ENCODE results near the gene MTHFD1L. TPM values are rescaled to one million over a fixed set of nuclear protein-coding genes. Genes with fewer than 3 reads are reported as not detected.

Gene MTHFD1L
- total and polyA plus RNA-seq, 2 donors: 13.9 to 16.0 TPM

- Histone ChIP-seq H3K4me3 (ENCODE audit: low read length in 2 of 2) (no peak overlapping the region), H3K9me3 (ENCODE audit: control insufficient read depth in 2 of 2, insufficient read depth in 1 of 2, low read length in 1 of 2) (no peaks in the 10 kb centered on the region), H3K4me1 (ENCODE audit: control insufficient read depth in 2 of 2, insufficient read depth in 2 of 2, low read length in 2 of 2) (no peaks in the 10 kb centered on the region), H3K27ac (ENCODE audit: low read depth in 1 of 2, low read length in 1 of 2) (no peak overlapping the region), H3K36me3 (ENCODE audit: control insufficient read depth in 2 of 2, insufficient read depth in 2 of 2, low read length in 1 of 2) (peaks cover 0 to 10% of the 10 kb centered on the region in 2 donors), H3K27me3 (ENCODE audit: control insufficient read depth in 2 of 2, insufficient read depth in 1 of 2, low read length in 1 of 2) (no peaks in the 10 kb centered on the region)
- 98% methylated on average over 6 of the region's 6 CpGs for WGBS
- no peak for DNase-seq (ENCODE audit: low read depth in 6 of 9, low spot score in 9 of 9)
Measured at GRCh38 chr6:151051164-151051563, 185.7 kb downstream of the MTHFD1L start.

- no peaks in the 10 kb centered on the region for H3K9me3 ChIP-seq (ENCODE audit: control insufficient read depth in 2 of 2, insufficient read depth in 1 of 2, low read length in 1 of 2)
- no peaks in the 10 kb centered on the region for H3K27me3 ChIP-seq (ENCODE audit: control insufficient read depth in 2 of 2, insufficient read depth in 1 of 2, low read length in 1 of 2)
- H3K4me3 ChIP-seq (ENCODE audit: low read length in 2 of 2): no peak overlapping the region
- no peak overlapping the region for H3K27ac ChIP-seq (ENCODE audit: low read depth in 1 of 2, low read length in 1 of 2)
- 98% methylated on average over 12 of the region's 12 CpGs for WGBS
- H3K4me1 ChIP-seq (ENCODE audit: control insufficient read depth in 2 of 2, insufficient read depth in 2 of 2, low read length in 2 of 2): no peaks in the 10 kb centered on the region
- peaks cover 0 to 10% of the 10 kb centered on the region in 2 donors for H3K36me3 ChIP-seq (ENCODE audit: control insufficient read depth in 2 of 2, insufficient read depth in 2 of 2, low read length in 1 of 2)
- no peak for DNase-seq (ENCODE audit: low read depth in 6 of 9, low spot score in 9 of 9)
Measured at GRCh38 chr6:151052021-151052646, 186.6 kb downstream of the MTHFD1L start.

- no peaks in the 10 kb centered on the region for H3K4me1 ChIP-seq (ENCODE audit: control insufficient read depth in 2 of 2, insufficient read depth in 2 of 2, low read length in 2 of 2)
- no peaks in the 10 kb centered on the region for H3K9me3 ChIP-seq (ENCODE audit: control insufficient read depth in 2 of 2, insufficient read depth in 1 of 2, low read length in 1 of 2)
- no peak for DNase-seq (ENCODE audit: low read depth in 6 of 9, low spot score in 9 of 9)
- 93% methylated on average over 8 of the region's 8 CpGs for WGBS
- H3K27ac ChIP-seq (ENCODE audit: low read depth in 1 of 2, low read length in 1 of 2): no peak overlapping the region
- no peaks in the 10 kb centered on the region for H3K27me3 ChIP-seq (ENCODE audit: control insufficient read depth in 2 of 2, insufficient read depth in 1 of 2, low read length in 1 of 2)
- peaks cover 0 to 10% of the 10 kb centered on the region in 2 donors for H3K36me3 ChIP-seq (ENCODE audit: control insufficient read depth in 2 of 2, insufficient read depth in 2 of 2, low read length in 1 of 2)
- H3K4me3 ChIP-seq (ENCODE audit: low read length in 2 of 2): no peak overlapping the region
Measured at GRCh38 chr6:151054306-151054705, 188.8 kb downstream of the MTHFD1L start.

GRCh38 chr6:151056230-151056907, 190.9 kb downstream of the MTHFD1L start:
- H3K4me3 ChIP-seq (ENCODE audit: low read length in 2 of 2): no peak overlapping the region
- no peaks in the 10 kb centered on the region for H3K4me1 ChIP-seq (ENCODE audit: control insufficient read depth in 2 of 2, insufficient read depth in 2 of 2, low read length in 2 of 2)
- peaks cover 4 to 6% of the 10 kb centered on the region in 2 donors for H3K36me3 ChIP-seq (ENCODE audit: control insufficient read depth in 2 of 2, insufficient read depth in 2 of 2, low read length in 1 of 2)
- no peaks in the 10 kb centered on the region for H3K9me3 ChIP-seq (ENCODE audit: control insufficient read depth in 2 of 2, insufficient read depth in 1 of 2, low read length in 1 of 2)
- H3K27ac ChIP-seq (ENCODE audit: low read depth in 1 of 2, low read length in 1 of 2): no peak overlapping the region
- H3K27me3 ChIP-seq (ENCODE audit: control insufficient read depth in 2 of 2, insufficient read depth in 1 of 2, low read length in 1 of 2): no peaks in the 10 kb centered on the region
- no peak for DNase-seq (ENCODE audit: low read depth in 6 of 9, low spot score in 9 of 9)
- 99% methylated on average over 9 of the region's 9 CpGs for WGBS

- peaks cover 0 to 4% of the 10 kb centered on the region in 2 donors for H3K36me3 ChIP-seq (ENCODE audit: control insufficient read depth in 2 of 2, insufficient read depth in 2 of 2, low read length in 1 of 2)
- 98% methylated on average over 3 of the region's 3 CpGs for WGBS
- H3K4me1 ChIP-seq (ENCODE audit: control insufficient read depth in 2 of 2, insufficient read depth in 2 of 2, low read length in 2 of 2): no peaks in the 10 kb centered on the region
- no peak for DNase-seq (ENCODE audit: low read depth in 6 of 9, low spot score in 9 of 9)
- H3K27ac ChIP-seq (ENCODE audit: low read depth in 1 of 2, low read length in 1 of 2): no peak overlapping the region
- H3K27me3 ChIP-seq (ENCODE audit: control insufficient read depth in 2 of 2, insufficient read depth in 1 of 2, low read length in 1 of 2): no peaks in the 10 kb centered on the region
- H3K9me3 ChIP-seq (ENCODE audit: control insufficient read depth in 2 of 2, insufficient read depth in 1 of 2, low read length in 1 of 2): no peaks in the 10 kb centered on the region
- no peak overlapping the region for H3K4me3 ChIP-seq (ENCODE audit: low read length in 2 of 2)
Measured at GRCh38 chr6:151057061-151057460, 191.6 kb downstream of the MTHFD1L start.

- WGBS: 92% methylated on average over 9 of the region's 9 CpGs
- Histone ChIP-seq H3K4me1 (ENCODE audit: control insufficient read depth in 2 of 2, insufficient read depth in 2 of 2, low read length in 2 of 2) (no peaks in the 10 kb centered on the region), H3K4me3 (ENCODE audit: low read length in 2 of 2) (no peak overlapping the region), H3K36me3 (ENCODE audit: control insufficient read depth in 2 of 2, insufficient read depth in 2 of 2, low read length in 1 of 2) (peaks cover 0 to 4% of the 10 kb centered on the region in 2 donors), H3K9me3 (ENCODE audit: control insufficient read depth in 2 of 2, insufficient read depth in 1 of 2, low read length in 1 of 2) (no peaks in the 10 kb centered on the region), H3K27ac (ENCODE audit: low read depth in 1 of 2, low read length in 1 of 2) (no peak overlapping the region), H3K27me3 (ENCODE audit: control insufficient read depth in 2 of 2, insufficient read depth in 1 of 2, low read length in 1 of 2) (no peaks in the 10 kb centered on the region)
- DNase-seq (ENCODE audit: low read depth in 6 of 9, low spot score in 9 of 9): no peak
Measured at GRCh38 chr6:151058021-151058733, 192.7 kb downstream of the MTHFD1L start.

- 91% methylated on average over 12 of the region's 12 CpGs for WGBS
- DNase-seq (ENCODE audit: low read depth in 6 of 9, low spot score in 9 of 9): no peak
- Histone ChIP-seq H3K27ac (ENCODE audit: low read depth in 1 of 2, low read length in 1 of 2) (no peak overlapping the region), H3K36me3 (ENCODE audit: control insufficient read depth in 2 of 2, insufficient read depth in 2 of 2, low read length in 1 of 2) (peaks cover 0 to 4% of the 10 kb centered on the region in 2 donors), H3K9me3 (ENCODE audit: control insufficient read depth in 2 of 2, insufficient read depth in 1 of 2, low read length in 1 of 2) (no peaks in the 10 kb centered on the region), H3K4me3 (ENCODE audit: low read length in 2 of 2) (no peak overlapping the region), H3K27me3 (ENCODE audit: control insufficient read depth in 2 of 2, insufficient read depth in 1 of 2, low read length in 1 of 2) (no peaks in the 10 kb centered on the region), H3K4me1 (ENCODE audit: control insufficient read depth in 2 of 2, insufficient read depth in 2 of 2, low read length in 2 of 2) (no peaks in the 10 kb centered on the region)
Measured at GRCh38 chr6:151059612-151060095, 194.2 kb downstream of the MTHFD1L start.

GRCh38 chr6:151060096-151060765, 194.7 kb downstream of the MTHFD1L start:
- Histone ChIP-seq H3K4me3 (ENCODE audit: low read length in 2 of 2) (no peak overlapping the region), H3K4me1 (ENCODE audit: control insufficient read depth in 2 of 2, insufficient read depth in 2 of 2, low read length in 2 of 2) (no peaks in the 10 kb centered on the region), H3K36me3 (ENCODE audit: control insufficient read depth in 2 of 2, insufficient read depth in 2 of 2, low read length in 1 of 2) (peaks cover 0 to 4% of the 10 kb centered on the region in 2 donors), H3K27me3 (ENCODE audit: control insufficient read depth in 2 of 2, insufficient read depth in 1 of 2, low read length in 1 of 2) (no peaks in the 10 kb centered on the region), H3K9me3 (ENCODE audit: control insufficient read depth in 2 of 2, insufficient read depth in 1 of 2, low read length in 1 of 2) (no peaks in the 10 kb centered on the region), H3K27ac (ENCODE audit: low read depth in 1 of 2, low read length in 1 of 2) (no peak overlapping the region)
- DNase-seq (ENCODE audit: low read depth in 6 of 9, low spot score in 9 of 9): no peak
- 98% methylated on average over 8 of the region's 8 CpGs for WGBS

All from thymus (tissue), 11 donors.